Glutamatergic neuron (in vitro differentiated cells): ENCODE results near the gene TTLL10. TPM values are rescaled to one million over a fixed set of nuclear protein-coding genes. Genes with fewer than 3 reads are reported as not detected.

Source experiments
- DNase-seq: peaks from one replicate; pipeline ENCODE4 v3.0.0; 2022
- H3K27ac Mint-ChIP-seq: one replicate; pipeline ENCODE4 v1.8.0; 2020; ENCODE audit warnings: mild to moderate bottlenecking, mixed read lengths, inconsistent platforms; ENCODE audit not compliant: unreplicated experiment
- H3K27me3 Mint-ChIP-seq: one replicate; pipeline ENCODE4 v1.8.0; 2020; ENCODE audit warnings: mild to moderate bottlenecking, moderate library complexity, mixed read lengths, inconsistent platforms; ENCODE audit not compliant: unreplicated experiment
- H3K36me3 Mint-ChIP-seq: one replicate; pipeline ENCODE4 v1.8.0; 2020; ENCODE audit warnings: mild to moderate bottlenecking, mixed read lengths, inconsistent platforms; ENCODE audit not compliant: unreplicated experiment
- H3K4me1 Mint-ChIP-seq: one replicate; pipeline ENCODE4 v1.8.0; 2020; ENCODE audit warnings: mild to moderate bottlenecking, low read depth, mixed read lengths, inconsistent platforms; ENCODE audit not compliant: unreplicated experiment
- H3K4me3 Mint-ChIP-seq: one replicate; pipeline ENCODE4 v1.8.0; 2020; ENCODE audit warnings: mild to moderate bottlenecking, mixed read lengths, inconsistent platforms; ENCODE audit not compliant: unreplicated experiment
- H3K9me3 Mint-ChIP-seq: one replicate; pipeline ENCODE4 v1.8.0; 2020; ENCODE audit warnings: mild to moderate bottlenecking, moderate library complexity, mixed read lengths, inconsistent platforms; ENCODE audit not compliant: unreplicated experiment
- total RNA-seq: library from RNA; stranded (reverse); fragmentation: NEBNext Ultra II Directional; extraction: Animal tissue kit (Norgen Biotek cat#: 25700); gene quantifications from one replicate; pipeline ENCODE4 v1.2.1, GENCODE V29; 2021; ENCODE audit not compliant: unreplicated experiment
- TF ChIP-seq, protein P1 (sequence below): fragments of 200-600 bp; sonication (generic); IDR thresholded peaks from one replicate; pipeline ENCODE4 v1.5.0; 2021; ENCODE audit not compliant: partially characterized antibody, unreplicated experiment

Gene TTLL10
- total RNA-seq, 1 donor from 2014 or later, result not detected

DNA sequence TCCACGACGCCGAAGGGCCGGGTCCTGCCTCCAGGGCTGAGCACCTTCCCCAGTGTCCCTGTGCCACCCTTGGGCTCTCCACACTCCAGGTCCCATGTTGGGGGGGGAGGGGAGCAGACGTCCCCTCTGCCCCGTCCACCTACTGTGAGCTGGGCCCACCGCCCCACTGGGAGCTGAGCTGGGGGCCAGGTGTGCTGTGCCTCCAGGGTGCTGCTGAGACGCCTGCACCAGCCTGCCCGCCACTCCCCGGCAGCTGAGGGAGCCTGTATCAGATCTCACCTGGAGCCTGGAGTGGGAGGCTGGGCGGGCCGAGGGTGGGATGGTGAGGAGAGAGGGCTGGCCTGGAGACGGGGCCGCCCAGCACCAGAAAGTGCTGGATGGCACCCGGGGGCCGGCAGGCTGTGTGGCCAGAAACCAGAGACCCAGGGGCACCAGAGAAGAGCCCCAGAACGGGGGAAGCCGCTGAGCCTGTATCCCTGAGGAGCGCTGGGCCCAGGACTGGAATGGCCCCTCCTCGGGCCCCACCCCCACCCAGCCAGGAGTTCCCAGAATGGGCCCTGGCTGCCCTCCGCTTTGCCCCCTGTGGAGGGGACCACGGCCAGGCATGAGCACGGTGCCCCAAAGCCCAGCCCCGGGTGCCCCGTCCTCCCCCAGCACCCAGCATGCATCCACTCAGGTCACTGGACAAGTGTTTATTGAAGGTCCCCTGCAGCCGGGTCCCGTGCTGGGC lies 29.3 kb downstream of the TTLL10 start:
- TF ChIP-seq, protein P1, sequence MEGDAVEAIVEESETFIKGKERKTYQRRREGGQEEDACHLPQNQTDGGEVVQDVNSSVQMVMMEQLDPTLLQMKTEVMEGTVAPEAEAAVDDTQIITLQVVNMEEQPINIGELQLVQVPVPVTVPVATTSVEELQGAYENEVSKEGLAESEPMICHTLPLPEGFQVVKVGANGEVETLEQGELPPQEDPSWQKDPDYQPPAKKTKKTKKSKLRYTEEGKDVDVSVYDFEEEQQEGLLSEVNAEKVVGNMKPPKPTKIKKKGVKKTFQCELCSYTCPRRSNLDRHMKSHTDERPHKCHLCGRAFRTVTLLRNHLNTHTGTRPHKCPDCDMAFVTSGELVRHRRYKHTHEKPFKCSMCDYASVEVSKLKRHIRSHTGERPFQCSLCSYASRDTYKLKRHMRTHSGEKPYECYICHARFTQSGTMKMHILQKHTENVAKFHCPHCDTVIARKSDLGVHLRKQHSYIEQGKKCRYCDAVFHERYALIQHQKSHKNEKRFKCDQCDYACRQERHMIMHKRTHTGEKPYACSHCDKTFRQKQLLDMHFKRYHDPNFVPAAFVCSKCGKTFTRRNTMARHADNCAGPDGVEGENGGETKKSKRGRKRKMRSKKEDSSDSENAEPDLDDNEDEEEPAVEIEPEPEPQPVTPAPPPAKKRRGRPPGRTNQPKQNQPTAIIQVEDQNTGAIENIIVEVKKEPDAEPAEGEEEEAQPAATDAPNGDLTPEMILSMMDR, result no peak
- Mint-ChIP-seq H3K27me3 (peaks cover 4% of the 10 kb centered on the region), H3K4me1 (peaks cover 1% of the 10 kb centered on the region), H3K27ac (no peak overlapping the region), H3K36me3 (no peaks in the 10 kb centered on the region), H3K4me3 (no peak overlapping the region), H3K9me3 (peaks cover 3% of the 10 kb centered on the region)
- DNase-seq, result peak; percentile 19

DNA sequence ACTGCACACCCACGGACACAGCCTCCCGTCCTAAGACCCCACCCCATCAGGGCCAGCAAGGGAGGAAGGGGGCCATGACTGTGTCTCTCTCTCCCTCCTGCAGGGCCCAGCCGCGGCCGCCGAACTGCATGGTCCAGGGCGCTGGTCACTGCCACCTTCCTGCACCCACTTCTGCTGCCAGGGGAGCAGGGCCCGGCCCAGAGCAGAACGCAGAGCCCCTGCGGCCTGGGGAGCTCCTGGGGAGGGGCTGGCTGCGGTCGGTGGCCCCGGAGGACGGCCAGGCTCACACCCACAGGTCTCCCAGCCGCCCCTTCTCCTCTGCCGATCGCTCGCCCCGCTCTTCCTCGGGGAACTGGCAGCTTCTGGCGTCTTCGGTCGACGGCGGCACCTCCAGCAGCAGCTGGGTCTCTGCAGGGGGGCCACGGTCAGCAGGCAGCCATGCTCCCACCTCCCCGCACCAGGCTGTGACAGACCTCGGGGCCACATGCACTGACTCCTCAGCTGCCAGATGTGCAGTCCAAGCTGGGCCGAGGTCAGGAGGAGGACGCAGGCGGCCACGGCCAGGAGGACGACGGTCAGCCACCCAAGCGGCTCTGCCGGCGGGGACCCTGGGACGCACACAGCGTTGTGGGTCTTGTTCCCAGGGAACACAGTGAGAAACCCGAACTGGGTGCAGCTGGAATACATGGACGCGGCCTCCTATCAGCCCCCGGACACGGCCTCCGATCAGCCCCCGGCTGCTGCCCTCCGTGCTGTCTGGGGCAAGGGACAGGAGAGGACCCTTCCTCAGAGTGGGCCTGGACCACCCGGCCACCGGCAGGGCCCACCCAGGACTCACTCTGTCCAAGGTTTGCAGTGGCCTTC lies 30.1 kb downstream of the TTLL10 start:
- peak; percentile 20 for DNase-seq
- peaks cover 4% of the 10 kb centered on the region for H3K4me1 Mint-ChIP-seq
- H3K27ac Mint-ChIP-seq, result no peak overlapping the region
- peaks cover 5% of the 10 kb centered on the region for H3K9me3 Mint-ChIP-seq
- peaks cover 6% of the 10 kb centered on the region for H3K27me3 Mint-ChIP-seq
- H3K4me3 Mint-ChIP-seq, result no peak overlapping the region
- H3K36me3 Mint-ChIP-seq, result no peaks in the 10 kb centered on the region
- TF ChIP-seq, protein P1, result no peak

DNA sequence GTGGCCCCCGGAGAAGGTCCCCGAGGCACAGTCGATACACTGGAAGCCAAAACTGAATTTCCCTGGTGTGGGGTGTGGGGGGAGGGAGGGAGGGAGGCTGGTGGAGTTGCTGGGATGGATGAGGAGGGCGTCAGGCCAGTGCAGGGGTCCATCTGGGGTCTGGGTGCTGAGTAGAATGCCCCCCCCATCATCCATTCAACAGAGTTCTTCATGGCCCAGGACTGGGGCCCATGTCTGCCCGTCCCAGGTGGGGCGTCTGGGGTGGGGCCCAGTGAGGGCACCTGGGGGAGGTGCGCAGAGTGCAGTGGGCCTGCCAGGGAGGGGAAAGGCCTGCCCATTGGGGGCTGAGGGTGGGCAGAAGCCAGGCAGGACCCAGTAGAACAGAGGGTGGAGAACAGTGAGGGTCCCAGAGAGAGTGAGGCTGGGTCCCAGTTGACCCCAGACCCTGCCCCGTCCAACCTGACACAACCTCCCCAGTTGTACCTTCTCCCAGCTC lies 30.8 kb downstream of the TTLL10 start:
- peaks cover 6% of the 10 kb centered on the region for H3K27me3 Mint-ChIP-seq
- H3K27ac Mint-ChIP-seq, result no peak overlapping the region
- TF ChIP-seq, protein P1, result no peak
- peak; percentile 16 for DNase-seq
- H3K4me3 Mint-ChIP-seq, result no peak overlapping the region
- no peaks in the 10 kb centered on the region for H3K36me3 Mint-ChIP-seq
- peaks cover 5% of the 10 kb centered on the region for H3K9me3 Mint-ChIP-seq
- peaks cover 5% of the 10 kb centered on the region for H3K4me1 Mint-ChIP-seq

DNA sequence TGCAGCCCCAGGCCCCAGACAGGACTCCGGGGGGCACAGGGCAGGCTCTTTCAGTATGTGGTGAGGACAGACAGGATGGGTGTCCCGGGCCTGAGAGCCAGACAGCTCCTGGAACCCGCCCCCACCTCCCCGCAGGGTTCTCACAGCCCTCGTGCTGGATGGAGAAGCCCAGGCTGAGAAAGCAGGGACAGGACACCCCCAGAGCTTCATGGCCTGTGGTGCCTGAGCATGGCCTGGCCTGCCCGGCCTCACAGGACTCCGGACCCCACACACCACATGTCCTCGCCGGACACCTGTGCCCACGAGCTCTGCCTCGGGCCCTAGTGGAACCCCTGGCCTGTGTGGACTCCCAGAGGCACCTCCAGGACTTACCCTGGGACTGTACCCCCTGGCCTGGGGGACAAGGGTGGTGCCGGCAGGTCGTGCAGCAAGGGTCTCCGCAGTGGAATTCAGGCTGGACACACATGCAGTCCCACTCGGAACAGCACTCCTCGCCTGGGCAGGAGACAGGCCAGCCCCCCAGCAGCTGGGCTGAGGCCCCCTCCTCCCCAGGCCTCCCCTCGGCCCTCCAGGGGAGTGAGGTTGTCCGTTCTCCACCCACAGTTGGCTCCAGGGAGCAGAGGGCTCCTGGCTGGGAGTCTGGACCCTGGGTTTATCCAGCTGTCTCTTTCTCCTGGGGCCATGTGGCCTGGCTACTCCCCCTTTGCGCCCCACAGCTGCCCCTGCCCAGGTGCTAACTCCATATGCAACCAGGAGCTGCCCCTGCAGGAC lies 31.5 kb downstream of the TTLL10 start:
- Mint-ChIP-seq H3K27ac (no peak overlapping the region), H3K4me3 (no peak overlapping the region), H3K36me3 (no peaks in the 10 kb centered on the region), H3K4me1 (peaks cover 6% of the 10 kb centered on the region), H3K9me3 (peaks cover 5% of the 10 kb centered on the region), H3K27me3 (peaks cover 6% of the 10 kb centered on the region)
- TF ChIP-seq, protein P1, result no peak
- DNase-seq, result peak; percentile 17
